OCI-LY1 (cell line): ENCODE data around the gene MINK1.
A peak's percentile ranks its signal among the peaks of the same experiment; 100 is the strongest.

Source experiments
- H2AFZ ChIP-seq: fragments of 200-600 bp; sonication (generic), shearing (Covaris generic); 2 replicates; pipeline ENCODE4 v1.6.0; 2014; ENCODE audit warnings: antibody characterized with exemption, mild to moderate bottlenecking, low read length
- H3F3A ChIP-seq: fragments of 200-600 bp; sonication (generic), shearing (Covaris generic); 2 replicates; pipeline ENCODE4 v1.6.0; 2014; ENCODE audit warnings: mild to moderate bottlenecking, antibody characterized with exemption, low read length, moderate library complexity; ENCODE audit not compliant: insufficient read depth
- H3K27ac ChIP-seq: fragments of 200-600 bp; sonication (generic); 2 replicates; pipeline ENCODE4 v1.5.1; 2014; ENCODE audit warnings: low read length, mixed run types, mild to moderate bottlenecking, low read depth; ENCODE audit not compliant: poor library complexity, severe bottlenecking
- H3K27me3 ChIP-seq: fragments of 200-600 bp; sonication (generic); 2 replicates; pipeline ENCODE4 v1.6.0; 2014; ENCODE audit warnings: antibody characterized with exemption, mild to moderate bottlenecking, low read length, moderate library complexity; ENCODE audit not compliant: insufficient read depth
- H3K36me3 ChIP-seq: fragments of 200-600 bp; sonication (generic); 2 replicates; pipeline ENCODE4 v1.6.1; 2014; ENCODE audit warnings: mild to moderate bottlenecking, antibody characterized with exemption, low read length, moderate library complexity, mixed read lengths; ENCODE audit not compliant: insufficient read depth
- H3K4me1 ChIP-seq: fragments of 200-600 bp; sonication (generic); 2 replicates; pipeline ENCODE4 v1.5.1; 2014; ENCODE audit warnings: mild to moderate bottlenecking, low read length, moderate library complexity; ENCODE audit not compliant: insufficient read depth, severe bottlenecking
- H3K4me2 ChIP-seq: fragments of 200-600 bp; sonication (generic), shearing (Covaris generic); 2 replicates; pipeline ENCODE4 v1.6.1; 2014; ENCODE audit warnings: low read length
- H3K4me3 ChIP-seq: fragments of 200-600 bp; sonication (generic); 2 replicates; pipeline ENCODE4 v1.5.1; 2014; ENCODE audit warnings: low read length, low read depth, mild to moderate bottlenecking, mixed read lengths; ENCODE audit not compliant: poor library complexity, severe bottlenecking
- H3K79me2 ChIP-seq: fragments of 200-600 bp; shearing (Covaris generic); 2 replicates; pipeline ENCODE4 v1.6.1; 2016; ENCODE audit warnings: mixed run types, low read length, mixed read lengths; ENCODE audit not compliant: insufficient read depth
- H3K9ac ChIP-seq: fragments of 200-600 bp; sonication (generic), shearing (Covaris generic); 2 replicates; pipeline ENCODE4 v1.6.1; 2014; ENCODE audit warnings: mild to moderate bottlenecking, low read length, mixed read lengths
- H3K9me2 ChIP-seq: fragments of 200-600 bp; sonication (generic), shearing (Covaris generic); 2 replicates; pipeline ENCODE4 v1.6.1; 2014; ENCODE audit warnings: low read depth, mild to moderate bottlenecking, low read length, mixed read lengths
- H3K9me3 ChIP-seq: fragments of 200-600 bp; shearing (Covaris generic); 2 replicates; pipeline ENCODE4 v1.6.1; 2014; ENCODE audit warnings: low read length, mixed read lengths
- H4K20me1 ChIP-seq: fragments of 200-600 bp; sonication (generic), shearing (Covaris generic); 2 replicates; pipeline ENCODE4 v1.6.0; 2016; ENCODE audit warnings: mild to moderate bottlenecking, low read length; ENCODE audit not compliant: insufficient read depth
- CTCF ChIP-seq: fragments of 200-600 bp; sonication (generic), shearing (Covaris generic); IDR thresholded peaks from 2 replicates; pipeline ENCODE4 v1.5.1; 2017; ENCODE audit warnings: mild to moderate bottlenecking, antibody characterized with exemption, low read length, moderate library complexity, mixed read lengths
- EZH2 ChIP-seq: fragments of 200-600 bp; sonication (generic), shearing (Covaris generic); IDR thresholded peaks from 2 replicates; pipeline ENCODE4 v1.8.0; 2017; ENCODE audit warnings: borderline replicate concordance, mixed run types, mild to moderate bottlenecking, antibody characterized with exemption, low read length, moderate library complexity, mixed read lengths

Gene MINK1

GRCh38 chr17:4939546-4939795 is 106.3 kb downstream of the MINK1 start:
- H3K9ac ChIP-seq = peak overlapping the region; percentile 98
- H3K4me3 ChIP-seq = peak overlapping the region; percentile 85
- H3K4me1 ChIP-seq = peaks cover 48% of the 10 kb centered on the region
- no peak overlapping the region for H2AFZ ChIP-seq
- H3K27me3 ChIP-seq = no peaks in the 10 kb centered on the region
- TF ChIP-seq EZH2 (no peak), CTCF (no peak)
- peak overlapping the region; percentile 84 for H3K4me2 ChIP-seq
- H3K9me3 ChIP-seq = no peaks in the 10 kb centered on the region
- H3K36me3 ChIP-seq = peaks cover 66% of the 10 kb centered on the region
- peak overlapping the region; percentile 85 for H3K27ac ChIP-seq
- no peaks in the 10 kb centered on the region for H3K9me2 ChIP-seq
- H4K20me1 ChIP-seq = no peaks in the 10 kb centered on the region
- H3K79me2 ChIP-seq = peaks cover 16% of the 10 kb centered on the region; the same call in 1 of the 2 replicates
- peaks cover 8% of the 10 kb centered on the region for H3F3A ChIP-seq

- H3F3A ChIP-seq = peaks cover 13% of the 10 kb centered on the region
- H3K27me3 ChIP-seq = no peaks in the 10 kb centered on the region
- no peak within 1 kb of the TSS for H2AFZ ChIP-seq
- peaks cover 50% of the 10 kb centered on the region for H3K4me1 ChIP-seq
- peaks cover 71% of the 10 kb centered on the region for H3K36me3 ChIP-seq
- H3K9me3 ChIP-seq = no peaks in the 10 kb centered on the region
- peaks cover 16% of the 10 kb centered on the region; the same call in 1 of the 2 replicates for H3K79me2 ChIP-seq
- peak within 1 kb of the TSS; percentile 98 for H3K9ac ChIP-seq
- no peaks in the 10 kb centered on the region for H4K20me1 ChIP-seq
- H3K4me2 ChIP-seq = peak within 1 kb of the TSS; percentile 100
- TF ChIP-seq CTCF (no peak), EZH2 (no peak)
- no peaks in the 10 kb centered on the region for H3K9me2 ChIP-seq
- H3K27ac ChIP-seq = peak within 1 kb of the TSS; percentile 85
- H3K4me3 ChIP-seq = peak within 1 kb of the TSS; percentile 85
Measured at GRCh38 chr17:4939796-4940554, 106.8 kb downstream of the MINK1 start, which contains the start of the genes RNF167 and SLC25A11. Gene RNF167, plus strand, starts transcription at chr17:4940268. Its CDS starts 642 bp downstream, at chr17:4940910. Gene SLC25A11, minus strand, starts transcription at chr17:4940046. Its CDS starts 136 bp downstream, at chr17:4939910.

DNA sequence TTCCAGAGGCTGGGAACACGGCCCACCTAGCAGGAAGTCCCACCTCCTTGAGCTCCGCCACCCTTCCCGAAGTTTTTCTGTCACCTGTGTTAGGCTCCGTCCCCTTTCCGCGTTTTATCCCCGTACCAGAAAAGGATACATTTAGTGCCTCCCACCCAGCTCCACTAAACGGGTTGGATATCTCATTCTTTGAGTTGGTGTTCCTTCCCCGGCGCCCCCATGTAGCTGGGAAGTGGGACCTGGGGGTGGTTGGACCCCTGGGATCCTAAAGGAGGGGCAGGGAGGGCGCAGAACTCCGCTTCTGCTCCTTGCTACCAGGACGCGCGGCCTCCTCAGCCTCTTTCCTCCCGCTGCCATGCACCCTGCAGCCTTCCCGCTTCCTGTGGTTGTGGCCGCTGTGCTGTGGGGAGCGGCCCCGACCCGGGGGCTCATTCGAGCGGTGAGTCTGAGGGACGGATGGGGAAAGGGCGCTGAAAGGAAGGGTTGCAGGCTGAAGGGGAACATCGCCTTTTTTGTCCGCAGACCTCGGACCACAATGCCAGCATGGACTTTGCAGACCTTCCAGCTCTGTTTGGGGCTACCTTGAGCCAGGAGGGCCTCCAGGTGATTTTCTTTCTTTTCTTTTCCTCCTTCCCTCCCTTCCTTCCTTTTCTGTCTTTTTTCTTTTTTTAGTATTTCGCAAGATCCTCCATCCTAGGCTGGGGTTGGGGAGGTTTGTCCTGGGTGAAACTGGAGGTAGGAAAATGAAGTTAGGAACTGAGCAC is 107.6 kb downstream of the MINK1 start:
- H3F3A ChIP-seq = peaks cover 15% of the 10 kb centered on the region
- no peaks in the 10 kb centered on the region for H3K27me3 ChIP-seq
- peaks cover 16% of the 10 kb centered on the region; the same call in 1 of the 2 replicates for H3K79me2 ChIP-seq
- H3K9me2 ChIP-seq = no peaks in the 10 kb centered on the region
- peak overlapping the region; percentile 97 for H3K9ac ChIP-seq
- peaks cover 75% of the 10 kb centered on the region for H3K36me3 ChIP-seq
- peaks cover 58% of the 10 kb centered on the region for H3K4me1 ChIP-seq
- peak overlapping the region; percentile 100 for H3K4me2 ChIP-seq
- H2AFZ ChIP-seq = no peak overlapping the region
- no peaks in the 10 kb centered on the region for H4K20me1 ChIP-seq
- H3K27ac ChIP-seq = peak overlapping the region; percentile 85
- no peaks in the 10 kb centered on the region for H3K9me3 ChIP-seq
- TF ChIP-seq EZH2 (no peak), CTCF (no peak)
- peak overlapping the region; percentile 85 for H3K4me3 ChIP-seq
